GM19328 (cell line): Measurements from ENCODE around the gene SLF2.
"Not testable (repeated sequence)": the region's sequence is repeated elsewhere in the genome, so short reads cannot be mapped to it uniquely, and the experiment has no call there.

Experiments
- ATAC-seq: cut with Tn5 transposase; IDR thresholded peaks from one replicate; pipeline ENCODE4 v1.9.1; 2021; ENCODE audit warnings: mild to moderate bottlenecking, moderate library complexity; ENCODE audit not compliant: unreplicated experiment

SLF2 gene

GRCh38 chr10:100943508-100943907 lies 30.7 kb downstream of the SLF2 start:
- ATAC-seq = no peak

- ATAC-seq = no peak
Observed at GRCh38 chr10:100945754-100946153, 33.0 kb downstream of the SLF2 start.

- no peak for ATAC-seq
Observed at GRCh38 chr10:100948916-100949315, 36.2 kb downstream of the SLF2 start.

GRCh38 chr10:100960251-100960650 lies 47.5 kb downstream of the SLF2 start:
- ATAC-seq = no peak

GRCh38 chr10:100962351-100963080 lies 49.8 kb downstream of the SLF2 start:
- ATAC-seq = no peak

- no peak for ATAC-seq
Observed at GRCh38 chr10:100963826-100964225, 51.1 kb downstream of the SLF2 start.

GRCh38 chr10:100965820-100966219 lies 53.1 kb downstream of the SLF2 start:
- no peak for ATAC-seq

GRCh38 chr10:100966887-100967286 lies 54.1 kb downstream of the SLF2 start:
- ATAC-seq = no peak

GRCh38 chr10:100967332-100967731 lies 54.6 kb downstream of the SLF2 start:
- no peak for ATAC-seq

GRCh38 chr10:100968062-100968736 lies 55.4 kb downstream of the SLF2 start:
- no peak for ATAC-seq

GRCh38 chr10:100968863-100969186 lies 56.1 kb downstream of the SLF2 start:
- ATAC-seq = no peak

GRCh38 chr10:100969187-100970075 lies 56.7 kb downstream of the SLF2 start, which contains the start of gene SEMA4G:
Gene SEMA4G, plus strand, starts transcription at chr10:100969504. Its CDS starts 3,409 bp downstream, at chr10:100972913.
- no peak for ATAC-seq

- ATAC-seq = no peak
Observed at GRCh38 chr10:100970076-100970913, 57.5 kb downstream of the SLF2 start.

- no peak for ATAC-seq
Observed at GRCh38 chr10:100970914-100971811, 58.4 kb downstream of the SLF2 start.

- no peak for ATAC-seq
Observed at GRCh38 chr10:100972115-100972903, 59.5 kb downstream of the SLF2 start.

GRCh38 chr10:100972904-100973535 lies 60.3 kb downstream of the SLF2 start:
- no peak for ATAC-seq

- not testable (repeated sequence) for ATAC-seq
Observed at GRCh38 chr10:100975397-100975796, 62.6 kb downstream of the SLF2 start.

GRCh38 chr10:100976906-100977305 lies 64.1 kb downstream of the SLF2 start:
- ATAC-seq = no peak
